ENCODE results near the gene ETV3.

- TF ChIP-seq CTCF (conservative IDR thresholded peaks at IDR 0.05 in 1 of 2, IDR thresholded peaks at IDR 0.05 in 1 of 2; ENCODE audit: low read depth in 1 of 2, low read length in 2 of 2) (no peak), EZH2 (IDR thresholded peaks at IDR 0.05; ENCODE audit: low read length, missing control alignments) (no peak)
Measured at GRCh38 chr1:157137046-157137407, 1.2 kb downstream of the ETV3 start.
